CD14-positive monocyte (primary cell): ENCODE measurements around the gene BCAS4. TPM values are rescaled to one million over a fixed set of nuclear protein-coding genes. Genes with fewer than 3 reads are reported as not detected.

Experiments used
- DNase-seq, 3 donors: peaks; one replicate each; pipeline ENCODE4 v3.0.0-alpha.2; 2011 to 2022
- H2AFZ ChIP-seq: 2 replicates; pipeline ENCODE4 v1.6.0; 2012; ENCODE audit warnings: mild to moderate bottlenecking, low read depth, low read length, inconsistent platforms; ENCODE audit not compliant: insufficient read depth, poor library complexity, severe bottlenecking
- H3K27ac ChIP-seq, 2 donors: 1 replicate in 1 of 2; 2 replicates in 1 of 2; pipeline ENCODE4 v1.5.1; 2012 to 2013; ENCODE audit warnings: low read length in 2 of 2, control low read depth in 1 of 2, inconsistent platforms in 1 of 2, low read depth in 1 of 2, mild to moderate bottlenecking in 1 of 2
- H3K27me3 ChIP-seq, 2 donors: one replicate each; pipeline versions ENCODE4 v1.6.0 to v1.6.1; 2011 to 2013; ENCODE audit warnings: low read length in 2 of 2; ENCODE audit not compliant: control insufficient read depth in 2 of 2, insufficient read depth in 2 of 2
- H3K36me3 ChIP-seq, 2 donors: replicated peaks in 1 of 2; 1 replicate in 1 of 2; 2 replicates in 1 of 2; pipeline versions ENCODE4 v1.5.1 to v1.6.1; 2012 to 2013; ENCODE audit warnings: low read length in 2 of 2, control low read depth in 1 of 2, inconsistent platforms in 1 of 2, mild to moderate bottlenecking in 1 of 2; ENCODE audit not compliant: insufficient read depth in 2 of 2, control insufficient read depth in 1 of 2
- H3K4me1 ChIP-seq, 2 donors: 1 replicate in 1 of 2; 2 replicates in 1 of 2; pipeline versions ENCODE4 v1.5.1 to v1.6.1; 2012 to 2013; ENCODE audit warnings: low read length in 2 of 2, control low read depth in 1 of 2, inconsistent platforms in 1 of 2, mild to moderate bottlenecking in 1 of 2, moderate library complexity in 1 of 2; ENCODE audit not compliant: insufficient read depth in 2 of 2, control insufficient read depth in 1 of 2
- H3K4me2 ChIP-seq: replicated peaks from 2 replicates; pipeline ENCODE3; 2012; ENCODE audit warnings: low read length, moderate library complexity, mild to moderate bottlenecking; ENCODE audit not compliant: poor library complexity, severe bottlenecking; ENCODE audit errors: extremely low read depth
- H3K4me3 ChIP-seq, 3 experiments: fragments of 200-600 bp in 1 of 3; sonication (generic) in 1 of 3; replicated peaks in 1 of 3; 1 replicate in 2 of 3; 2 replicates in 1 of 3; pipeline ENCODE4 v1.5.1; 2011 to 2013; ENCODE audit warnings: low read length in 3 of 3, mild to moderate bottlenecking in 3 of 3, control low read depth in 2 of 3, low read depth in 2 of 3, inconsistent platforms in 1 of 3, moderate library complexity in 1 of 3
- H3K79me2 ChIP-seq: 2 replicates; pipeline ENCODE4 v1.6.0; 2012; ENCODE audit warnings: mild to moderate bottlenecking, control low read depth, inconsistent platforms, low read length, moderate library complexity; ENCODE audit not compliant: insufficient read depth
- H3K9ac ChIP-seq: 2 replicates; pipeline ENCODE4 v1.6.0; 2017; ENCODE audit warnings: low read length, mild to moderate bottlenecking; ENCODE audit not compliant: insufficient read depth, poor library complexity, severe bottlenecking
- H3K9me3 ChIP-seq, 2 donors: replicated peaks in 1 of 2; 1 replicate in 1 of 2; 2 replicates in 1 of 2; pipeline versions ENCODE4 v1.5.1 to v1.6.1; 2012 to 2013; ENCODE audit warnings: low read length in 2 of 2, control low read depth in 1 of 2; ENCODE audit not compliant: control insufficient read depth in 1 of 2, insufficient read depth in 1 of 2
- H4K20me1 ChIP-seq: 2 replicates; pipeline ENCODE4 v1.6.0; 2012; ENCODE audit warnings: mild to moderate bottlenecking, low read length, control low read depth, moderate library complexity; ENCODE audit not compliant: insufficient read depth
- H3K27ac Mint-ChIP-seq, 7 donors: one replicate each; pipeline ENCODE4 v1.8.0; 2020; ENCODE audit warnings: mild to moderate bottlenecking in 7 of 7, mixed read lengths in 7 of 7, moderate library complexity in 6 of 7, inconsistent platforms in 2 of 7
- H3K27me3 Mint-ChIP-seq, 3 donors: one replicate each; pipeline ENCODE4 v1.8.0; 2021 to 2022; ENCODE audit warnings: low read depth in 3 of 3, mild to moderate bottlenecking in 3 of 3, mixed read lengths in 3 of 3, moderate library complexity in 3 of 3, inconsistent platforms in 1 of 3
- H3K36me3 Mint-ChIP-seq, 2 donors: one replicate each; pipeline ENCODE4 v1.8.0; 2020; ENCODE audit warnings: mixed read lengths in 2 of 2, inconsistent platforms in 1 of 2, mild to moderate bottlenecking in 1 of 2
- H3K4me1 Mint-ChIP-seq: one replicate; pipeline ENCODE4 v1.8.0; 2020; ENCODE audit warnings: mild to moderate bottlenecking, mixed read lengths
- H3K4me3 Mint-ChIP-seq, 2 donors: one replicate each; pipeline ENCODE4 v1.8.0; 2020; ENCODE audit warnings: mild to moderate bottlenecking in 2 of 2, mixed read lengths in 2 of 2, moderate library complexity in 1 of 2
- H3K9me3 Mint-ChIP-seq, 7 donors: one replicate each; pipeline ENCODE4 v1.8.0; 2020 to 2022; ENCODE audit warnings: mixed read lengths in 7 of 7, mild to moderate bottlenecking in 6 of 7, moderate library complexity in 6 of 7, inconsistent platforms in 2 of 7
- CTCF ChIP-seq: fragments of 200-600 bp; IDR thresholded peaks from one replicate; pipeline ENCODE4 v1.8.0; 2022; ENCODE audit warnings: antibody characterized with exemption, mild to moderate bottlenecking
- WGBS: methylation state at CpG from one replicate; pipeline ENCODE4 v1.1.5; 2013; ENCODE audit warnings: missing lambda C conversion rate; ENCODE audit not compliant: insufficient coverage; 5-methylcytosine and 5-hydroxymethylcytosine counted together
- intact Hi-C, 2 donors: fragments of 100-400 bp; cut with micrococcal nuclease; formaldehyde crosslinking; loops; one replicate each; pipeline versions ENCODE4 v1.15.0 to v1.15.1; 2023
- polyA plus RNA-seq, 3 donors: library from polyadenylated mRNA; depleted of rRNA in 1 of 3; unstranded in 2 of 3; stranded (reverse) in 1 of 3; fragments of 300-500 nt in 2 of 3; fragments of >200 nt in 1 of 3; fragmentation: Illumina TruSeq in 2 of 3; gene quantifications; 1 replicate in 2 of 3; 2 replicates in 1 of 3; pipeline ENCODE4 v1.2.3, GENCODE V29; 2012 to 2021

BCAS4 gene
- polyA plus RNA-seq, 3 donors, result 0.16 to 1.0 (median 0.69) TPM

GRCh38 chr20:50845566-50846215 lies 50.8 kb downstream of the BCAS4 start:
- Histone ChIP-seq H2AFZ (no peak overlapping the region), H3K9me3 (no peaks in the 10 kb centered on the region), H3K4me1 (peaks cover 12 to 13% of the 10 kb centered on the region in 2 donors), H3K4me2 (no peak overlapping the region), H3K36me3 (no peaks in the 10 kb centered on the region), H4K20me1 (no peaks in the 10 kb centered on the region), H3K4me3 (no peak overlapping the region), H3K79me2 (no peaks in the 10 kb centered on the region), H3K27me3 (no peaks in the 10 kb centered on the region), H3K9ac (no peak overlapping the region), H3K27ac (no peak overlapping the region)
- Mint-ChIP-seq H3K4me3 (no peak overlapping the region), H3K4me1 (peaks cover 18% of the 10 kb centered on the region), H3K27me3 (peaks cover 0 to 4% (median 3%) of the 10 kb centered on the region in 3 donors), H3K36me3 (peaks cover 0 to 2% of the 10 kb centered on the region in 2 donors), H3K27ac (no peak overlapping the region), H3K9me3 (no peaks in the 10 kb centered on the region)
- WGBS, result 95% methylated on average over 11 of the region's 15 CpGs
- DNase-seq, result no peak
- intact Hi-C loops, result no loop called here
- no peak for TF ChIP-seq CTCF

GRCh38 chr20:50848341-50848808 lies 53.5 kb downstream of the BCAS4 start:
- no peaks in the 10 kb centered on the region for H3K27me3 ChIP-seq
- H4K20me1 ChIP-seq, result no peaks in the 10 kb centered on the region
- no peaks in the 10 kb centered on the region for H3K9me3 ChIP-seq
- no peaks in the 10 kb centered on the region for H3K36me3 ChIP-seq
- H3K79me2 ChIP-seq, result no peaks in the 10 kb centered on the region
- Mint-ChIP-seq H3K9me3 (no peaks in the 10 kb centered on the region), H3K4me1 (peaks cover 23% of the 10 kb centered on the region), H3K27me3 (peaks cover 0 to 4% (median 3%) of the 10 kb centered on the region in 3 donors), H3K27ac (no peak overlapping the region), H3K4me3 (peak overlapping the region; percentile 59 to 79), H3K36me3 (peaks cover 0 to 2% of the 10 kb centered on the region in 2 donors)
- DNase-seq, result no peak
- peak overlapping the region; percentile 60 for H3K4me2 ChIP-seq
- intact Hi-C loops, result no loop called here
- H3K9ac ChIP-seq, result no peak overlapping the region
- H3K4me1 ChIP-seq, result peaks cover 13 to 16% of the 10 kb centered on the region in 2 donors
- H3K27ac ChIP-seq, result no peak overlapping the region
- no peak for TF ChIP-seq CTCF
- 64% methylated on average over 8 of the region's 8 CpGs for WGBS
- peak overlapping the region; percentile 76 for H2AFZ ChIP-seq
- peak overlapping the region in 1 of 3 experiments; percentile 53 for H3K4me3 ChIP-seq
